Testis (tissue), 3 donors: ENCODE results near the gene CEMIP2. TPM values are rescaled to one million over a fixed set of nuclear protein-coding genes. Genes with fewer than 3 reads are reported as not detected.

Experiments
- DNase-seq: peaks from one replicate; pipeline ENCODE4 v3.0.0-alpha.2; 2019
- H3K27ac ChIP-seq, 2 donors: fragments of 200-600 bp; sonication (generic); one replicate each; pipeline ENCODE4 v1.5.1; 2019
- H3K27me3 ChIP-seq: fragments of 200-600 bp; sonication (generic); one replicate; pipeline ENCODE4 v1.5.1; 2019
- H3K36me3 ChIP-seq: fragments of 200-600 bp; sonication (generic); one replicate; pipeline ENCODE4 v1.5.1; 2017; ENCODE audit warnings: low read depth; ENCODE audit errors: missing control alignments
- H3K4me1 ChIP-seq: fragments of 200-600 bp; sonication (generic); one replicate; pipeline ENCODE4 v1.5.1; 2019
- H3K4me3 ChIP-seq, 2 donors: fragments of 200-600 bp; sonication (generic); one replicate each; pipeline ENCODE4 v1.5.1; 2017 to 2019
- H3K9me3 ChIP-seq: fragments of 200-600 bp; sonication (generic); one replicate; pipeline ENCODE4 v1.5.1; 2017
- CTCF ChIP-seq, 3 experiments: fragments of 450-650 bp in 2 of 3; fragments of 200-600 bp in 1 of 3; sonication (generic) in 1 of 3; IDR thresholded peaks; one replicate each; pipeline ENCODE4 v1.5.1; 2016 to 2019; ENCODE audit warnings: antibody characterized with exemption in 3 of 3, mild to moderate bottlenecking in 2 of 3, moderate library complexity in 1 of 3
- POLR2A ChIP-seq: fragments of 450-650 bp; IDR thresholded peaks from one replicate; pipeline ENCODE4 v1.6.1; 2017; ENCODE audit warnings: antibody characterized with exemption, mild to moderate bottlenecking, moderate library complexity
- WGBS, 2 donors: methylation state at CpG; one replicate each; pipeline ENCODE4 v1.1.5; 2018; 5-methylcytosine and 5-hydroxymethylcytosine counted together
- intact Hi-C: fragments of 100-400 bp; cut with DNase I; formaldehyde crosslinking; loops from one replicate; pipeline ENCODE4 v1.15.1; 2023; ENCODE audit warnings: low total_unique reads
- polyA plus RNA-seq: library from polyadenylated mRNA; stranded (reverse); fragments of 350-450 nt; fragmentation: Illumina TruSeq; extraction: RNeasy Lipid Tissue Mini Kit (QIAGEN cat#74804); gene quantifications from one replicate; pipeline ENCODE4 v1.2.3, GENCODE V29; 2014; ENCODE audit warnings: low read depth, low replicate concordance; ENCODE audit not compliant: insufficient read depth
- total RNA-seq, 2 donors: library from RNA; depleted of rRNA; stranded (reverse); fragments of >200 nt; gene quantifications; one replicate each; pipeline ENCODE4 v1.2.3, GENCODE V29; 2016

The CEMIP2 gene
- total and polyA plus RNA-seq, 3 donors from 2014 or later = 18.3 to 146 (median 109) TPM

GRCh38 chr9:71755869-71756268 is 12.4 kb downstream of the CEMIP2 start:
- H3K9me3 ChIP-seq = no peaks in the 10 kb centered on the region
- H3K4me3 ChIP-seq = no peak overlapping the region
- intact Hi-C loops = no loop called here
- H3K27me3 ChIP-seq = no peaks in the 10 kb centered on the region
- DNase-seq = no peak
- TF ChIP-seq CTCF (IDR thresholded peaks at IDR 0.05) = no peak
- no peak for TF ChIP-seq POLR2A
- H3K4me1 ChIP-seq = peaks cover 11% of the 10 kb centered on the region
- H3K27ac ChIP-seq = no peak overlapping the region
- WGBS, 2 donors = 93 to 98% methylated on average over 1 of the region's 1 CpG
- H3K36me3 ChIP-seq = no peaks in the 10 kb centered on the region

DNA sequence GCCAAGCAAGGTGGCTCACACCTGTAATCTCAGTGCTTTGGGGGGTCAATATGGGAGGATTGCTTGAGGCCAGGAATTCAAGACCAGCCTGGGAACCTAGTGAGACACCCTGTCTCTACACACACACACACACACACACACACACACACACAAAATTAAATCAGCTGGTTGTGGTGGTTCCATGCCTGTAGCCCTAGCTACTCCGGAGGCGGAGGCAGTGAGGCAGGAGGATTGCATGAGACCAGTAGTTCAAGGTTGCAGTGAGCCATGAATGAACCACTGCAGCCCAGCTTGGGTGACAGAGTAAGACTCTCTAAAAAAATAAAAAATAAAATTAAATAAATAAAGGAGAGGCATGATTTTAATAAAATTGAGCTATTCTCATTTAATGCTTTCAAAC is 13.1 kb downstream of the CEMIP2 start:
- H3K27ac ChIP-seq = no peak overlapping the region
- H3K4me1 ChIP-seq = peaks cover 11% of the 10 kb centered on the region
- TF ChIP-seq CTCF (IDR thresholded peaks at IDR 0.05) (no peak), POLR2A (no peak)
- no peaks in the 10 kb centered on the region for H3K36me3 ChIP-seq
- H3K4me3 ChIP-seq = no peak overlapping the region
- 88 to 91% methylated on average over 2 of the region's 2 CpGs for WGBS, 2 donors
- intact Hi-C loops = no loop called here
- no peak for DNase-seq
- H3K27me3 ChIP-seq = no peaks in the 10 kb centered on the region
- no peaks in the 10 kb centered on the region for H3K9me3 ChIP-seq

GRCh38 chr9:71754151-71754550 is 14.2 kb downstream of the CEMIP2 start:
- no peaks in the 10 kb centered on the region for H3K36me3 ChIP-seq
- H3K4me3 ChIP-seq = no peak overlapping the region
- TF ChIP-seq POLR2A = no peak
- no peak for TF ChIP-seq CTCF (IDR thresholded peaks at IDR 0.05)
- intact Hi-C loops = no loop called here
- peaks cover 11% of the 10 kb centered on the region for H3K4me1 ChIP-seq
- H3K27ac ChIP-seq = no peak overlapping the region
- no peaks in the 10 kb centered on the region for H3K9me3 ChIP-seq
- WGBS, 2 donors = 82 to 93% methylated on average over 4 of the region's 4 CpGs
- H3K27me3 ChIP-seq = no peaks in the 10 kb centered on the region
- no peak for DNase-seq

GRCh38 chr9:71752928-71753327 is 15.4 kb downstream of the CEMIP2 start:
- Histone ChIP-seq H3K36me3 (no peaks in the 10 kb centered on the region), H3K27ac (no peak overlapping the region), H3K4me3 (no peak overlapping the region), H3K4me1 (peaks cover 16% of the 10 kb centered on the region), H3K27me3 (no peaks in the 10 kb centered on the region), H3K9me3 (no peaks in the 10 kb centered on the region)
- DNase-seq = no peak
- 69 to 71% methylated on average over 3 of the region's 3 CpGs for WGBS, 2 donors
- TF ChIP-seq CTCF (IDR thresholded peaks at IDR 0.05) (no peak), POLR2A (no peak)
- intact Hi-C loops = no loop called here

DNA sequence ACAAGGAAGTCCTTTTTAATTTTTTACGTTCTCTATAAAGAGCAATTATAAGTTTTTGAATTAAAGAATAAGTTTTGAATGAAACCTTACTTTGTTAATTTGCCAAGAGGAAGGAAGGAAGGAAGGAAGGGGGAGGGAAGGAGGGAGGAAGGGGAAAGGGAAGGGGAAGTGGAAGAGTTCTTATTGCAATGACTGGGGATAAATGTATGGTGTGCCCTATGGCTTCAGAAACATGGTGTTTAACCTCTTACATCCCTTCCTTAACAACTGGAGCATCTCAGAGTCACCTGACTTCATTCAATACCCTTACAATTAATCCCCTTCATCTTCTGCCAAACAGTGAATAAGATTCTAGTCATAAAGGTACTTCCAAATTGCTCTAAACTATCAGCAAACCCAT is 16.0 kb downstream of the CEMIP2 start:
- Histone ChIP-seq H3K4me3 (no peak overlapping the region), H3K36me3 (no peaks in the 10 kb centered on the region), H3K27ac (no peak overlapping the region), H3K4me1 (peaks cover 13% of the 10 kb centered on the region), H3K27me3 (no peaks in the 10 kb centered on the region), H3K9me3 (no peaks in the 10 kb centered on the region)
- WGBS, 2 donors = 80 to 85% methylated on average over 1 of the region's 1 CpG
- TF ChIP-seq POLR2A (no peak), CTCF (IDR thresholded peaks at IDR 0.05) (no peak)
- DNase-seq = no peak
- intact Hi-C loops = no loop called here
